Gastrocnemius medialis (tissue), 4 donors: Measurements from ENCODE around the gene ZNF155.

Experiments
- CTCF ChIP-seq, 5 experiments: fragments of 450-650 bp in 3 of 5; fragments of 200-600 bp in 2 of 5; sonication (generic) in 2 of 5; IDR thresholded peaks in 4 of 5; conservative IDR thresholded peaks in 1 of 5; 1 replicate in 4 of 5; 2 replicates in 1 of 5; pipeline ENCODE4 v1.5.1; 2016 to 2019; ENCODE audit warnings: antibody characterized with exemption in 5 of 5, mild to moderate bottlenecking in 3 of 5, moderate library complexity in 3 of 5
- POLR2A ChIP-seq, 2 donors: fragments of 450-650 bp; IDR thresholded peaks; one replicate each; pipeline ENCODE4 v1.6.1; 2017; ENCODE audit warnings: antibody characterized with exemption in 2 of 2, mild to moderate bottlenecking in 2 of 2, moderate library complexity in 2 of 2

GRCh38 chr19:43983544-43983911 lies 460 bp upstream of the ZNF155 start:
- no peak for TF ChIP-seq CTCF (IDR thresholded peaks at IDR 0.05 in 4 of 5, conservative IDR thresholded peaks at IDR 0.05 in 1 of 5)
- no peak for TF ChIP-seq POLR2A (IDR thresholded peaks at IDR 0.05)
